ENCODE measurements around the gene TNS1. TPM values are rescaled to one million over a fixed set of nuclear protein-coding genes. Genes with fewer than 3 reads are reported as not detected.

TNS1 gene
- total and polyA plus RNA-seq, 2 experiments from 2014 or later, result 81.6 to 99.3 TPM

DNA sequence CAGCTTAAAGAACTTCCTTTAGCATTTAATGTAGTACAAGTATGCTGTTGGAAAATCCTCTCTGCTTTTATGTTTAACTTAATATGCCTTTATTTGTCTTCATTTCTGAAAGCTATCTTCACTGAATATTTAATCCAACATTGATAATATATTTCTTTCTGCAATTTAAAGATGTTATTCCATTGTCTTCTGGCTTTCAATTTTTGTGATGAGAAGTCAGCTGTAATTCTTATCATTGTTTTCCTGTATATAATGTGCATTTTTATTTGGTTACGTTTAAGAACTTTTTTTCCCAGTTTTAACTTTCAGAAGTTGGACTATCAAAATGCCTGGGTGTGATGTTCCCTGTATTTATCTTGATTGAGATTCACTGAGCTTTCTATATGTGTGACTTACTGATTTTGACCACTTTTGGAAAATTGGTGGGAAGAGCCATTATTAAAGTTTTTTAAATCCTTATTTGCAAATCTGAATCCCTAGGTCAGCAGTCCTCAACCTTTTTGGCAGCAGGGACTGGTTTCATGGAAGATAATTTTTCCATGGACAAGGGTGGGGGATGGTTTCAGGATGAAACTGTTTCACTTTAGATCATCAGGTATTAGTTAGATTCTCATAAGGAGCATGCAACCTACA lies 241.0 kb downstream of the TNS1 start:
- 89 to 95% methylated on average over 1 of the region's 1 CpG for WGBS, 2 experiments (ENCODE audit: low coverage in 1 of 2, low lambda C conversion rate in 2 of 2, missing lambda C conversion rate in 2 of 2)
- no peak overlapping the region for H2AFZ ChIP-seq

DNA sequence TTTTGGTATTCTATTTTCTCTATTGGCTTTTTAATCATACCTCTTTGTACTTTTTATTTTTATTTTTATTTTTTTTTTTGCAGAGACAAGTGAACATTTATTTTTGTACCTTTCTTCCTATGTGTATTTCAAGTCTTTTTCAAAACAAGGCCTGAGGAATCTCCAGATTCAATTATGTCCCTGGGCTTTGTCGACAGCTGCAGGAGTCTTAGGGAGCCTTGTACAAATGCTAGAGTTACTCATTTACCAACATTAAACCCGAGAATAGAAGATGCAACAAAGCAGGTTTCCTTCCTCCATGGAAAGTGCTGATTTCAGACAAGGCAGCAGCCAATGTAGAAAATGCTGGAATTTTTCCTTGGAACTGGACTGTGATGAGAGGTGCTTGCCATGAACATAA lies 242.8 kb downstream of the TNS1 start:
- H3K4me1 ChIP-seq (ENCODE audit: insufficient read depth), result no peaks in the 10 kb centered on the region
- DNase-seq, result no peak
- no peak overlapping the region for H3K9ac ChIP-seq
- H3K4me3 ChIP-seq, result no peak overlapping the region
- H4K20me1 ChIP-seq (ENCODE audit: insufficient read depth), result no peaks in the 10 kb centered on the region
- in situ Hi-C loops (cut with MboI), result no loop called here
- WGBS, 2 experiments (ENCODE audit: low coverage in 1 of 2, low lambda C conversion rate in 2 of 2, missing lambda C conversion rate in 2 of 2), result 97 to 99% methylated on average over 2 of the region's 2 CpGs
- peaks cover 13% of the 10 kb centered on the region; the same call in 1 of the 2 replicates for H3F3A ChIP-seq (ENCODE audit: insufficient read depth)
- no peaks in the 10 kb centered on the region for H3K27me3 ChIP-seq (replicated peaks; ENCODE audit: insufficient read depth)
- H3K79me2 ChIP-seq (ENCODE audit: insufficient read depth), result no peaks in the 10 kb centered on the region
- no peaks in the 10 kb centered on the region for H3K9me2 ChIP-seq (ENCODE audit: insufficient read depth)
- H3K4me2 ChIP-seq (ENCODE audit: unreplicated experiment), result no peak overlapping the region
- TF ChIP-seq EZH2 (IDR thresholded peaks at IDR 0.05; ENCODE audit: insufficient read depth, poor library complexity, severe bottlenecking) (no peak), EZH2phosphoT487 (IDR thresholded peaks at IDR 0.05; ENCODE audit: insufficient read depth, low read depth) (no peak)
- no peak overlapping the region for H3K27ac ChIP-seq
- H3K9me3 ChIP-seq (ENCODE audit: low read depth), result no peaks in the 10 kb centered on the region
- peaks cover 29% of the 10 kb centered on the region; the same call in 1 of the 2 replicates for H3K36me3 ChIP-seq (ENCODE audit: low read depth)
- no peak overlapping the region for H2AFZ ChIP-seq

More for the DNA sequence above, 241.0 kb downstream of the TNS1 start:
- Histone ChIP-seq H3K27ac (no peak overlapping the region), H4K20me1 (ENCODE audit: insufficient read depth) (no peaks in the 10 kb centered on the region), H3K4me1 (ENCODE audit: insufficient read depth) (no peaks in the 10 kb centered on the region), H3K9me3 (ENCODE audit: low read depth) (no peaks in the 10 kb centered on the region), H3K4me3 (no peak overlapping the region), H3K9ac (no peak overlapping the region), H3K36me3 (ENCODE audit: low read depth) (peaks cover 41% of the 10 kb centered on the region), H3F3A (ENCODE audit: insufficient read depth) (peaks cover 13% of the 10 kb centered on the region; the same call in 1 of the 2 replicates), H3K9me2 (ENCODE audit: insufficient read depth) (no peaks in the 10 kb centered on the region), H3K27me3 (replicated peaks; ENCODE audit: insufficient read depth) (no peaks in the 10 kb centered on the region), H3K4me2 (ENCODE audit: unreplicated experiment) (no peak overlapping the region), H3K79me2 (ENCODE audit: insufficient read depth) (no peaks in the 10 kb centered on the region)
- no peak for TF ChIP-seq EZH2 (IDR thresholded peaks at IDR 0.05; ENCODE audit: insufficient read depth, poor library complexity, severe bottlenecking)
- TF ChIP-seq EZH2phosphoT487 (IDR thresholded peaks at IDR 0.05; ENCODE audit: insufficient read depth, low read depth), result no peak
- in situ Hi-C loops (cut with MboI), result no loop called here
- DNase-seq, result no peak

DNA sequence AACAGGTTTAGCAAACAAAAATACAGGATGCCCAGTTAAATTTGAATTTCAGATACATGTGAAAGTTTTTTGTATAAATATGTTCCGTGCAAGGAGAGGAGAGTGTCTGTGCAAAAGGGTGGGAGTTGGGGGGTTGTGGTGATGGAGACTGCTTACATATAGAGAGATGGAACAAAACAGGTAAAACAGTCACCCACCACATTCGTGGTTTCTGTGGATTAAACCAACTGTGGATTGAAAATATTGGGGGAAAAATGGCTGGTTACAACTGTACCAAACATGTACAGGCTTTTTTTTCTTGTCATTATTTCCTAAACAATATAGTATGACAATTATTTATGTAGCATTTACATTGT lies 245.7 kb downstream of the TNS1 start:
- H3K79me2 ChIP-seq (ENCODE audit: insufficient read depth), result no peaks in the 10 kb centered on the region
- H3K4me2 ChIP-seq (ENCODE audit: unreplicated experiment), result no peak overlapping the region
- H3K4me3 ChIP-seq, result no peak overlapping the region
- DNase-seq, result no peak
- H3F3A ChIP-seq (ENCODE audit: insufficient read depth), result peaks cover 13% of the 10 kb centered on the region; the same call in 1 of the 2 replicates
- peak overlapping the region; percentile 68; the same call in 1 of the 2 replicates for H2AFZ ChIP-seq
- H3K4me1 ChIP-seq (ENCODE audit: insufficient read depth), result no peaks in the 10 kb centered on the region
- in situ Hi-C loops (cut with MboI), result no loop called here
- WGBS, 2 experiments (ENCODE audit: low coverage in 1 of 2, low lambda C conversion rate in 2 of 2, missing lambda C conversion rate in 2 of 2), result 65% methylated on average over 2 of the region's 2 CpGs
- peaks cover 16% of the 10 kb centered on the region; the same call in 1 of the 2 replicates for H3K36me3 ChIP-seq (ENCODE audit: low read depth)
- peak overlapping the region; percentile 37; the same call in 1 of the 2 replicates for H3K9ac ChIP-seq
- no peaks in the 10 kb centered on the region for H4K20me1 ChIP-seq (ENCODE audit: insufficient read depth)
- H3K27me3 ChIP-seq (replicated peaks; ENCODE audit: insufficient read depth), result no peaks in the 10 kb centered on the region
- H3K9me3 ChIP-seq (ENCODE audit: low read depth), result no peaks in the 10 kb centered on the region
- no peaks in the 10 kb centered on the region for H3K9me2 ChIP-seq (ENCODE audit: insufficient read depth)
- TF ChIP-seq EZH2phosphoT487 (IDR thresholded peaks at IDR 0.05; ENCODE audit: insufficient read depth, low read depth), result no peak
- no peak for TF ChIP-seq EZH2 (IDR thresholded peaks at IDR 0.05; ENCODE audit: insufficient read depth, poor library complexity, severe bottlenecking)
- H3K27ac ChIP-seq, result no peak overlapping the region

DNA sequence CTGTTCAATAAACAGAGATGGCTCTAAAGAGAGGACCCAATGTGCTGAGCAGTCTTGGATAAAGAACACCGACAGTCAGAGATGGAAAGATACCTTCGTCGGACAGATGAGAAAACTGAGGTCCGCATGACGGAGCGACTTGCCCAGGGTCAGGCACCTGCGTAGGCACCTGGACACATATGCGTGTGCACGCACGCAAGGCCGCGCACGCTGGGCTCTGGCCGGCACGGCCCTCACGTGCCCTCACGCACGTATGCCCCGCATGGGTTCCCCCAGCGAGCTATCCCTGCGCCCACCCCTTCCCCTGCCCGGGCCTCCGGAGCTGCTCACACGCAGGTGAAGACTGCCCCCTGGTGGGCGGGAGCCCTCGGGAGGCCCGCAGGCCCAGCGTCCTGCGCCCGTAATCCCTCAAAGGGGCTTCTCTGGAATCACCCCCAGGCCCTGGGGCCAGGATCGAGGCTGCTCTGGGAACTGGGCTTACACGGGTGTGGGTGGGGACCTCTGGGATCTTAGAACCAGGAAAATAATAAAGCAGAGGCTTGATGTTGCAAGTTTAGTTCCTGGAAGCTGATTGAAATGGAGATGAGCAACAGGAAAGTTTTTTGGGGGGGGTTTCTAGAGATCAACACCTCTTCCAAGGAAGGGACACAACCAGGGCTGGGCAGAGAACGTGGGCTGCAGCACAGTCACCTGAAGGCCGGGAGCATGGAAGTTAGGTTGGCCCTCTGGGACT lies 246.3 kb downstream of the TNS1 start:
- peaks cover 13% of the 10 kb centered on the region; the same call in 1 of the 2 replicates for H3F3A ChIP-seq (ENCODE audit: insufficient read depth)
- H3K79me2 ChIP-seq (ENCODE audit: insufficient read depth), result no peaks in the 10 kb centered on the region
- in situ Hi-C loops (cut with MboI), result no loop called here
- H3K9me3 ChIP-seq (ENCODE audit: low read depth), result no peaks in the 10 kb centered on the region
- H3K9me2 ChIP-seq (ENCODE audit: insufficient read depth), result no peaks in the 10 kb centered on the region
- WGBS, 2 experiments (ENCODE audit: low coverage in 1 of 2, low lambda C conversion rate in 2 of 2, missing lambda C conversion rate in 2 of 2), result 25 to 26% methylated on average over 33 to 34 of the region's 34 CpGs
- no peaks in the 10 kb centered on the region for H4K20me1 ChIP-seq (ENCODE audit: insufficient read depth)
- H3K27me3 ChIP-seq (replicated peaks; ENCODE audit: insufficient read depth), result no peaks in the 10 kb centered on the region
- DNase-seq, result peak; percentile 71
- peak overlapping the region; percentile 68; the same call in 1 of the 2 replicates for H2AFZ ChIP-seq
- peaks cover 11% of the 10 kb centered on the region; the same call in 1 of the 2 replicates for H3K36me3 ChIP-seq (ENCODE audit: low read depth)
- H3K4me3 ChIP-seq, result no peak overlapping the region
- H3K4me2 ChIP-seq (ENCODE audit: unreplicated experiment), result no peak overlapping the region
- TF ChIP-seq EZH2 (IDR thresholded peaks at IDR 0.05; ENCODE audit: insufficient read depth, poor library complexity, severe bottlenecking), result no peak
- TF ChIP-seq EZH2phosphoT487 (IDR thresholded peaks at IDR 0.05; ENCODE audit: insufficient read depth, low read depth), result no peak
- H3K9ac ChIP-seq, result peak overlapping the region; percentile 37; the same call in 1 of the 2 replicates
- H3K27ac ChIP-seq, result no peak overlapping the region
- no peaks in the 10 kb centered on the region for H3K4me1 ChIP-seq (ENCODE audit: insufficient read depth)

Measured in GM23248 (cell line).